Activated CD8-positive, alpha-beta memory T cell treated with anti-CD3 and anti-CD28 coated beads, Interleukin-2, amount 50 U/mL, for 1 hour (primary cell): ENCODE results near the gene ZNF761.
A peak's percentile ranks its signal among the peaks of the same experiment; 100 is the strongest.
"Not testable (repeated sequence)": the region's sequence is repeated elsewhere in the genome, so short reads cannot be mapped to it uniquely, and the experiment has no call there.

Experiments
- DNase-seq: peaks from one replicate; pipeline ENCODE4 v3.0.0-alpha.2; 2020; ENCODE audit errors: extremely low read depth

ZNF761 gene

DNA sequence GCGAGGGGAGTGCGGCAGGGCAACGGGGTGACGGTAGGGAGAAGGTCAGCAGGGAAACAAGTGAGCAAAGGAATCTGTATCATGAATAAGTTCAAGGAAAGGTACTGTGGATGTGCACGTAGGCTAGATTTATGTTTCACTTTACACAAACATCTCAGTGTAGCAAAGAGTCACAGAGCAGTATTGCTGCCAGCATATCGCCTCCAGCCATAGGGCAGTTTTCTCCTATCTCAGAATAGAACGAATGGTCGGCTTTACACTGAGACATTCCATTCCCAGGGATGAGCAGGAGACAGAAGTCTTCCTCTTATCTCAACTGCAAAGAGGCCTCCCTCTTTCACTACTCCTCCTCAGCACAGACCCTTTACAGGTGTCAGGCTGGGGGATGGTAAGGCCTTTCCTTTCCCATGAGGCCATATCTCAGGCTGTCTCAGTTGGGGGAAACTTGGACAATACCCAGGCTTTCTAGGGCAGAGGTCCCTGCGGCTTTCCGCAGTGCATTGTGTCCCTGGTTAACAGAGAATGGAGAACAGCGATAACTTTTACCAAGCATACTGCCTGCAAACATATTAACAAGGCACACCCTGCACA is 28.4 kb downstream of the ZNF761 start:
- not testable (repeated sequence) for DNase-seq

DNA sequence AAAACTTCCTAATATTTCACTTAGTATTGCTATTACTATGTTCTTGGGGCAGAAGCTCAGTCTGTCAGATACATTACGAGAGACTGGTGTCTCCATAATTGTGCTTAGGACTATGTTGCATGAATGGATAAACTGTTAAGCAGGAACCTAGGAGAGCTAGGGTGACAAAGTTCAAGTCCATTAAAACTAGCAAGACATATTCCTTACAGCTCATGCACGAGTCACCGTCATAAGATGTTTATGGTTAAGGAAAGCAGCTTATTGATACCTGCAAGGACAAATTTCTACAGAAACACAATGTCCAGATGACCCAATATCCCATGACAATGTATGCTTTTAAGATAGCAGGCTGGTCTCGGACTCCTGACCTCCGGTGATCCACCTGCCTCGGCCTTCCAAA is 30.1 kb downstream of the ZNF761 start:
- DNase-seq: no peak

- no peak for DNase-seq
Measured at GRCh38 chr19:53462861-53463260, 31.1 kb downstream of the ZNF761 start.

- no peak for DNase-seq
Measured at GRCh38 chr19:53463263-53463662, 31.5 kb downstream of the ZNF761 start.

- no peak for DNase-seq
Measured at GRCh38 chr19:53466726-53467484, 35.1 kb downstream of the ZNF761 start.

DNA sequence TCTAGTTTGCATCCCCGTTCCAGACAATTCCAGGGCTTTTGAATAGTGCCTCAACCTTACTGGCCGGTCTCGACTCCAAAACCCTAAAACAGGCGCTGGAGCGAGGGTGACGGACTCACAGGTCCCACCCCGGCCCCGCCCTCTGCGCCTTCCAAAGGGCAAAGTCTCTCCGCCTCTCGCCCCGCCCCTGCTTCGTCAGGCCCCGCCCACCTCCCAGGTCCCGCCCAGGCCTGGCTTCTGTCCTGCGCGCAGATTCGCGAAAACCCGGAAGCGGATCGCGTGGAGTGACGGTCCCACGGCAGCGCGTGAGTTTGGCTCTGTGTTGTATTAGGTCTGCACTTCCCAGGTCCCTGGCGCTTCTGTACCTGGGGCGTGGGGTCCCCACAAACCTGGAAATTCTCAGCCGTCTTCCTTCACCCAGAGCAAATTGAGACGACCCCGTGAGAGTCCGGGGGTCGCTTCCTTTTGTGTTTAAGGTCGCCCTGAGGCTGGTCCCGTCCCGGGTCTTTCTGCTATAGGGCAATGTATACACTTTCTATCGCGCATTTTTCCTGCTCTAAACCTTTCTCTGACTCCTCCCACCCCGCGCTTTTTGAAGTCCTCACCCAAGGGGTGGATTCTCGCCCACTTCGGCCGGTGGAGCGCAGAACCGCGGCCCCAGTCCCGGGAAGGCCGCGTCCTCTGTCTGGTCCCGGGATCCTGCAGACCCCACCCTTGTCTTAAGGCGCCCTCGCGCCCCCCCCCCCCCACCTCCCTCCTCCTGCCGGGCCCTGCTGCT is 35.9 kb downstream of the ZNF761 start, which contains the start of gene ZNF813:
ZNF813 (plus strand) TSS at position 249 of the 778 bp plus-strand sequence. CDS start 16,090 bp downstream, outside the sequence.
- peak; percentile 84 for DNase-seq

DNA sequence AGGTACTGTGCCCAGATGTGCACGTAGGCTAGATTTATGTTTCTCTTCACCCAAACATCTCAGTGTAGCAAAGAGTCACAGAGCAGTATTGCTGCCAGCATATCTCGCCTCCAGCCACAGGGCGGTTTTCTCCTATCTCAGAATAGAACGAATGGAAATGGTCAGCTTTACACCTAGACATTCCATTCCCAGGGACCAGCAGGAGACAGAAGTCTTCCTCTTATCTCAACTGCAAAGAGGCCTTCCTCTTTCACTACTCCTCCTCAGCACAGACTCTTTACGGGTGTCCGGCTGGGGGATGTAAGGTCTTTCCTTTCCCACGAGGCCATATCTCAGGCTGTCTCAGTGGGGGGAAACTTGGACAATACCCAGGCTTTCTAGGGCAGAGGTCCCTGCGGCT is 36.8 kb downstream of the ZNF761 start:
- not testable (repeated sequence) for DNase-seq

GRCh38 chr19:53471916-53472315 is 40.1 kb downstream of the ZNF761 start:
- DNase-seq: no peak

GRCh38 chr19:53474832-53475231 is 43.0 kb downstream of the ZNF761 start:
- DNase-seq: not testable (repeated sequence)

DNA sequence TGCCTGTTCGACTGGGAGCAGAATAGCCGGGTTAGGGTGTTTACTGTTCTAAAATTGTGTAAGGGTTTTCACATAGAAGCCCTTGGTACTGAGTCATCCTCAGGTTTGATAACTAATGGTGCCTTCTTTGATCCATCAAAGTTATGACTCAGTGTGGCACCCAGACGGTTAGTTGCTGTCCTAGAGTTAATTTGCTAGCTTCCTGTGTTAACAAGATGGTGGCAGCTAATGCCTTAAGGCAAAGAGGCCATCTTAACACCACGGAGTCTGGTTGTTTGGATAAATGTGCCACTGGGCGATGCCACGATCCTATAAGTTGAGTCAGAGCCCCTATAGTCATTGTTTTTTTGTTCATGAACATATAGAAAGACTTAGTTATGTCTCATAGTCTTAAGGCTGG is 43.7 kb downstream of the ZNF761 start:
- not testable (repeated sequence) for DNase-seq

- not testable (repeated sequence) for DNase-seq
Measured at GRCh38 chr19:53483751-53484150, 52.0 kb downstream of the ZNF761 start.

DNA sequence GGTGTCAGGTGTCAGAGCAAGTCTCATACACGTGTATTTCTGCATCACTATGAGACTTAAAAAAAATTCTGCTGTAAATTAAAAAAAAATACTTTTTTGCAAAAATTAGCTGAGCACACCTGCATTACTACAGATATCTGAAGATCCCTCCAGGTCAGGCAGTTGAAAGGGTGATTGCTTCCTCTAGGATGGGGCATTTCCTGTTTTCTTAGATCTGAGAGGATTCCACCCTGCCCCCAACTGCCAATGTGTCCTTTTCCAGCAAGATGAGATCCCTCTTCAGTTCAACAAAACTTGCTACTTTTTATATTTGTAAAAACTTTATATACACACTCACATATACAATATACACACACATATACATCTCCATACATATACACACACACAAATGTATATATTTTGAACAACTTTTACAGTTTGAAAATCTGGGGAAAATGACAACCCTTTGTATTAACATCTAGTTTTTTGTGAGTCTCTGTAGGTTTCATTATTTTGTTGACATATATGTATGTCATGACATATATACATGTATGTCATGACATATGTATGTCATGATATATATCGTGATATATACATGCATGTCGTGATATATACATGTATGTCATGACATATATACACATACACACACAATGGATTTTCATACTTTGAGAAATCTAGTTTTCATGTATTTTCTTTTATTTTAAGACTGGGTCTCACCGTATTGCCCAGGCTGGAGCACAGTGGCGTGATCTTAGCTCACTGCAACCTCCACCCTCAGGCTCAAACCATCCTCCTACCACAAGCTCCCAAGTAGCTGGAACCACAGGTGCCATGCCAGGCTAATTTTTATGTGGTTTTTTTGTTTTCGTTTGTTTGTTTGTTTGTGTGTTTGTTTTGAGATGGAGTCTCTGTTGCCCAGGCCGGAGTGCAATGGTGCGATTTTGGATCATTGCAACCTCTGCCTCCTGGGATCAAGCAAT is 53.5 kb downstream of the ZNF761 start:
- DNase-seq: no peak

GRCh38 chr19:53492153-53492552 is 60.4 kb downstream of the ZNF761 start:
- no peak for DNase-seq

DNA sequence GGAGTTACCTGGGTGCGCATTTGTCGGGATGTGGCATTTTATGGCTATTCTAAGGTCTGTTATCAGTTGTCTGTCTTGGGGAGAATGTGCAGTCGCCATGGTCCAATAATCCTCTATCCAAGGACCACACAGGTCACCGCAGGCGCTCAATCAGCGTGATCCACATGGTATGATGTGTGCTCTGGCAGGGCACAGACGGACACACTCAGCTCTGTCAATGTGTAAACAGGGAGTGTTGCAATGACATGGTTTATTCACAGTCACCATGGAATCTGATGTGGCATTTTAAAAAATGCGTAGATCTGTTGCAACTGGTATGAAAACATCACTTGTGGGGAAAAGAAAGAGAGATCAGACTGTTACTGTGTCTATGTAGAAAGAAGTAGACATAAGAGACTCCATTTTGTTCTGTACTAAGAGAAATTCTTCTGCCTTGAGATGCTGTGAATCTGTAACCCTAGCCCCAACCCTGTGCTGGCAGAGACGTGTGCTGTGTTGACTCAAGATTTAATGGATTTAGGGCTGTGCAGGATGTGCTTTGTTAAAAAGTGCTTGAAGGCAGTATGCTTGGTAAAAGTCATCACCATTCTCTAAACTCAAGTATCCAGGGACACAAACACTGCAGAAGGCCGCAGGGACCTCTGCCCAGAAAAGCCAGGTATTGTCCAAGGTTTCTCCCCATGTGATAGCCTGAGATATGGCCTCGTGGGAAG is 65.7 kb downstream of the ZNF761 start:
- not testable (repeated sequence) for DNase-seq

- not testable (repeated sequence) for DNase-seq
Measured at GRCh38 chr19:53498024-53498395, 66.2 kb downstream of the ZNF761 start.

GRCh38 chr19:53503151-53503550 is 71.4 kb downstream of the ZNF761 start:
- DNase-seq: not testable (repeated sequence)

- DNase-seq: not testable (repeated sequence)
Measured at GRCh38 chr19:53503671-53504364, 72.0 kb downstream of the ZNF761 start.

GRCh38 chr19:53504365-53504703 is 72.5 kb downstream of the ZNF761 start:
- DNase-seq: not testable (repeated sequence)

DNA sequence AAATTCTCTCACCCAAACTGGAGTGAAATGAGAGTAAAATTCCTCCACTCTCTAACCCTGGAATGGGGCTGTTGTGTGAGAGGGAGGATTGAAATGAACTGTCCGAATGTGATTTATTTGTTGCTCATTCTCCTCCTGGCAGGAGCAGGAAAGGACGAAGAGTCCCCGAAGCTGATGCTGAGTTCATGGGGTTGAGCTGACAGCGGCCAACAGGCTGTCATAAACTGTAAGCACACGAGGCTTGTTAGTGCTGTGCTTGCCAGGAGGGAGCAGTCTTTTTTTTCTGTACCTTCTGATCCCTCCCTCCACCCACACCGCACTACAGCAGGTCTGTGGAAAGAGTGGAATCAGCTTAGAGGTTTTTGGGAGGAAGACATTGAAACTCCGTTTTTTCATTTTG is 73.1 kb downstream of the ZNF761 start:
- no peak for DNase-seq

- DNase-seq: no peak
Measured at GRCh38 chr19:53506728-53507127, 74.9 kb downstream of the ZNF761 start.
